Activated CD4-positive, alpha-beta T cell treated with anti-CD3 and anti-CD28 coated beads, Interleukin-2, Interleukin-6, amounts not matched to agents 100 ng/mL and 50 ng/mL, durations not matched to agents 16 hours and 8 hours (primary cell): ENCODE measurements around the gene NR2F1-AS1.

Experiments
- DNase-seq: peaks from one replicate; pipeline ENCODE4 v3.0.0-alpha.2; 2020

Gene NR2F1-AS1

GRCh38 chr5:93580927-93581445 lies at the start of gene NR2F1-AS1:
Gene NR2F1-AS1, minus strand, starts transcription at chr5:93581219.
- no peak for DNase-seq

- no peak for DNase-seq
Measured at GRCh38 chr5:93626801-93627200, 45.8 kb upstream of the NR2F1-AS1 start.

GRCh38 chr5:93623153-93623552 lies 42.1 kb upstream of the NR2F1-AS1 start:
- DNase-seq = no peak

GRCh38 chr5:93622240-93622885 lies 41.3 kb upstream of the NR2F1-AS1 start:
- peak; percentile 57 for DNase-seq

GRCh38 chr5:93621327-93621798 lies 40.3 kb upstream of the NR2F1-AS1 start:
- peak; percentile 9 for DNase-seq

- DNase-seq = peak; percentile 74
Measured at GRCh38 chr5:93620487-93621326, 39.7 kb upstream of the NR2F1-AS1 start.

- DNase-seq = no peak
Measured at GRCh38 chr5:93616538-93617174, 35.6 kb upstream of the NR2F1-AS1 start.

GRCh38 chr5:93612855-93613243 lies 31.8 kb upstream of the NR2F1-AS1 start:
- DNase-seq = no peak

GRCh38 chr5:93611976-93612854 lies 31.2 kb upstream of the NR2F1-AS1 start:
- no peak for DNase-seq

- DNase-seq = no peak
Measured at GRCh38 chr5:93611273-93611975, 30.4 kb upstream of the NR2F1-AS1 start.

GRCh38 chr5:93610581-93611272 lies 29.7 kb upstream of the NR2F1-AS1 start:
- no peak for DNase-seq

- DNase-seq = no peak
Measured at GRCh38 chr5:93609762-93610161, 28.7 kb upstream of the NR2F1-AS1 start.

- DNase-seq = no peak
Measured at GRCh38 chr5:93608855-93609254, 27.8 kb upstream of the NR2F1-AS1 start.

GRCh38 chr5:93607367-93608258 lies 26.6 kb upstream of the NR2F1-AS1 start:
- peak; percentile 48 for DNase-seq

GRCh38 chr5:93606382-93606752 lies 25.3 kb upstream of the NR2F1-AS1 start:
- no peak for DNase-seq

GRCh38 chr5:93604644-93605515 lies 23.9 kb upstream of the NR2F1-AS1 start:
- no peak for DNase-seq

- no peak for DNase-seq
Measured at GRCh38 chr5:93603793-93604643, 23.0 kb upstream of the NR2F1-AS1 start.
